Memory B cell (primary cell): ENCODE results near the gene RYR1.

Experiments used
- ATAC-seq: fragments of 150-1000 bp; cut with Tn5 transposase; 2 replicates; pipeline ENCODE4 v1.10.0; 2021; ENCODE audit warnings: low read depth, mild to moderate bottlenecking, moderate library complexity
- DNase-seq, 2 donors: peaks; one replicate each; pipeline ENCODE4 v3.0.0; 2022; ENCODE audit warnings: low spot score in 2 of 2
- H3K27ac Mint-ChIP-seq: one replicate; pipeline ENCODE4 v1.8.0; 2022; ENCODE audit warnings: mild to moderate bottlenecking, moderate library complexity, mixed read lengths
- H3K27me3 Mint-ChIP-seq: one replicate; pipeline ENCODE4 v1.8.0; 2022; ENCODE audit warnings: mixed read lengths
- H3K36me3 Mint-ChIP-seq: one replicate; pipeline ENCODE4 v1.8.0; 2022; ENCODE audit warnings: mild to moderate bottlenecking, mixed read lengths
- H3K4me1 Mint-ChIP-seq: one replicate; pipeline ENCODE4 v1.8.0; 2022; ENCODE audit warnings: mixed read lengths
- H3K4me3 Mint-ChIP-seq: one replicate; pipeline ENCODE4 v1.8.0; 2022; ENCODE audit warnings: mild to moderate bottlenecking, moderate library complexity, mixed read lengths
- H3K9me3 Mint-ChIP-seq: one replicate; pipeline ENCODE4 v1.8.0; 2022; ENCODE audit warnings: mixed read lengths

Gene RYR1

DNA sequence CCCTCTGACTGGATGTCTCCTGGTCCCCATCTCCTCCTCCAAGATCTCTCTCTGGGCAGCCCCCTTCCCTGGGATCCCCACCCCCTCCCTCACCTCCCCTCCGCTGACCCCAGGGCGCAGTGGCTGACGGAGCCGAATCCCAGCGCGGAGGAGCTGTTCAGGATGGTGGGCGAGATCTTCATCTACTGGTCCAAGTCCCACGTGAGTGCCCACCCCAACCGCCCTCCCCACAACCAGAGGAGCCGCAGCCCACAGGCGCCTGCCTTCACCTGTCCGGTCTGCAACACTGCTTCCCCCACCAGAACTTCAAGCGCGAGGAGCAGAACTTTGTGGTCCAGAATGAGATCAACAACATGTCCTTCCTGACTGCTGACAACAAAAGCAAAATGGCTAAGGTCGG, 89.4 kb downstream of the RYR1 start:
- no peak for ATAC-seq

DNA sequence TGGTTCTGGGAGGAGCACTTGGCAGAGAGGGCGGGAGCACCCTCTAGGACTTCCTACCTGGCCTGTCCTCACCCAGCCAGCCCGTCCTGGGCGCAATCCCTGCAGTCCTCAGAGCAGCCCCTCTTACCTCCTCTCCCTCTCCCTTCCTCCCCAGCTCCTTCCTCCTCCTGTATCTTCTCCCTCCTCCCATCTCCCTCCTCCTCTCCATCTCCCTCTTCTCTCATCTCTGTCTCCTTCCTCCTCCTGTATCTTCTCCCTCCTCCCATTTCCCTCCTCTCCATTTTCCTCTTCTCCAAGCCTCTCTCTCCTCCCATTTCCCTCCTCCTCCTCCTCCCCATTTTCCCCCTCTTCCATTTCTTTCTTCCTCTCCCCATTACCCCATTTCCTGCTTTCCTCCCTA, 89.8 kb downstream of the RYR1 start:
- ATAC-seq (no peak), DNase-seq (no peak)
- H3K36me3 Mint-ChIP-seq: no peaks in the 10 kb centered on the region

More for the DNA sequence above, 89.4 kb downstream of the RYR1 start:
- Mint-ChIP-seq H3K9me3 (no peaks in the 10 kb centered on the region), H3K36me3 (no peaks in the 10 kb centered on the region), H3K4me1 (no peaks in the 10 kb centered on the region), H3K27me3 (peaks cover 15% of the 10 kb centered on the region), H3K27ac (peak overlapping the region; percentile 17), H3K4me3 (no peak overlapping the region)
- no peak for DNase-seq

DNA sequence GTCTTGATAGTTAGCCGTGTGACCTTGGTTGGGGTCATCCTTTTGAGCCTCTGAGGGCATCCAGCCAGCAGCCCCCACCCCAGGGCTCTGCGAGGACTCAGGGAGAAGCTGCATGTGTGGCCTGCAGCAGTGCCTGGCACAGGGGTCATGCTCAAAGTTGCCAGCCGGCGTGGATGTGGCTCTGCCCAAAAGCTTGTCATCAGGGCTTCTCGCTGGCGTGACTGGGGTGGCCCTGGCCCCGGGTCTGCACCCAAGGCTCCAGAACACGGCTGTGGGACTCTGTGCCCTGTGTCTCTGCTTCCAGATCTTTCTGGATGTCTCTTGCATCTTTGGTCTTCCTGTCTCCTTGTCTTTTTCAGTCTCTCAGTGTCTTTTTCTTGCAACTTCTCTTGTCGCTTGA, 90.9 kb downstream of the RYR1 start:
- H3K27me3 Mint-ChIP-seq: peaks cover 18% of the 10 kb centered on the region
- no peaks in the 10 kb centered on the region for H3K9me3 Mint-ChIP-seq
- ATAC-seq (no peak), DNase-seq (no peak)
- no peak overlapping the region for H3K27ac Mint-ChIP-seq
- H3K4me3 Mint-ChIP-seq: no peak overlapping the region
- H3K4me1 Mint-ChIP-seq: no peaks in the 10 kb centered on the region
- H3K36me3 Mint-ChIP-seq: no peaks in the 10 kb centered on the region

More for the DNA sequence above, 89.8 kb downstream of the RYR1 start:
- H3K4me1 Mint-ChIP-seq: no peaks in the 10 kb centered on the region
- H3K27me3 Mint-ChIP-seq: peaks cover 16% of the 10 kb centered on the region
- H3K27ac Mint-ChIP-seq: peak overlapping the region; percentile 17
- H3K9me3 Mint-ChIP-seq: no peaks in the 10 kb centered on the region
- H3K4me3 Mint-ChIP-seq: no peak overlapping the region

DNA sequence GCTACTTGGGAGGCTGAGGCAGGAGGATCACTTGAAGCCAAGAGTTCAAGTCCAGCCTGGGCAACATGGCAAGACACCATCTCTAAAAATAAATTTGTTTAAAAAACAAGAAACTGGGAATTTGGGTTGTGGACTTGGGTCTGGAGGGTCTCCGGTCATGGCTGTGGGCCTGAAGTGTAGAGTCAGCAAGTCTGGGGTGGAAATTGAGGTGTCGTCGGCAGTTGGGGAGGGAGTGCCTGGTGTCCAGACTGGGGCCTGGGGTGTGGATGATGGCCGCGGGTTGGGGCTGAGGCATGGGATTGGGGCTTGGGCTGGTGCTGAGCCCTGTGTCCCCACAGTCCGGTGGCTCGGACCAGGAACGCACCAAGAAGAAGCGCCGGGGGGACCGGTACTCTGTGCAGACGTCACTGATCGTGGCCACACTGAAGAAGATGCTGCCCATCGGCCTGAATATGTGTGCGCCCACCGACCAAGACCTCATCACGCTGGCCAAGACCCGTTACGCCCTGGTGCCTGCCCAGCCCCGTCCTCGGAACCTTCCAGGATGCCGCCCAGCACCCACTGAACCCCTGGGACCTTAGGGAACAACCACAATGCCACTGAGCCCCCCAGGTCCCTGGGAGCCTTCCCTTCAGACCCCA, 91.6 kb downstream of the RYR1 start:
- peaks cover 18% of the 10 kb centered on the region for H3K27me3 Mint-ChIP-seq
- H3K27ac Mint-ChIP-seq: no peak overlapping the region
- H3K36me3 Mint-ChIP-seq: no peaks in the 10 kb centered on the region
- H3K4me1 Mint-ChIP-seq: no peaks in the 10 kb centered on the region
- DNase-seq (no peak), ATAC-seq (no peak)
- H3K4me3 Mint-ChIP-seq: no peak overlapping the region
- no peaks in the 10 kb centered on the region for H3K9me3 Mint-ChIP-seq

DNA sequence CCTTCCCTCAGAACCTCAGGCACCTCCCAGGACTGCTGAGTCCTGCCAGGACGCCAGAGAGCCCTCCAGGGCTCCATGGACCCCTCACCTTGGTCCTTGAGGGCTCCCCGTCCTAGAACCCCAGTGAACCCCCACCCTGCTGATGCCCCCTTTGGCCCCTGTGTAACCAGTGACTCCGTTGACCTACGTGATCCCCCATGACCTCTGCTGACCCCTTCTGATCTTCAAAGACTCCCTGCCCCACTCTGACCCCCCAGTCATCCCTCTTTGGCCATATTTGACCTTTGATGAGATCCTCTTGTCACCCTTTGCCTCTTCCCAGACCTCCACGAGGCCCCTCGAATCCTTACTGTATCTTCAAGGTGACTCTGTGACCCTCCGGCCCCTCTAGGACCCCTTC, 92.9 kb downstream of the RYR1 start:
- no peaks in the 10 kb centered on the region for H3K36me3 Mint-ChIP-seq
- ATAC-seq: no peak
- H3K27me3 Mint-ChIP-seq: peaks cover 18% of the 10 kb centered on the region
- no peak overlapping the region for H3K27ac Mint-ChIP-seq
- no peaks in the 10 kb centered on the region for H3K9me3 Mint-ChIP-seq
- DNase-seq: no peak
- no peak overlapping the region for H3K4me3 Mint-ChIP-seq
- H3K4me1 Mint-ChIP-seq: no peaks in the 10 kb centered on the region

DNA sequence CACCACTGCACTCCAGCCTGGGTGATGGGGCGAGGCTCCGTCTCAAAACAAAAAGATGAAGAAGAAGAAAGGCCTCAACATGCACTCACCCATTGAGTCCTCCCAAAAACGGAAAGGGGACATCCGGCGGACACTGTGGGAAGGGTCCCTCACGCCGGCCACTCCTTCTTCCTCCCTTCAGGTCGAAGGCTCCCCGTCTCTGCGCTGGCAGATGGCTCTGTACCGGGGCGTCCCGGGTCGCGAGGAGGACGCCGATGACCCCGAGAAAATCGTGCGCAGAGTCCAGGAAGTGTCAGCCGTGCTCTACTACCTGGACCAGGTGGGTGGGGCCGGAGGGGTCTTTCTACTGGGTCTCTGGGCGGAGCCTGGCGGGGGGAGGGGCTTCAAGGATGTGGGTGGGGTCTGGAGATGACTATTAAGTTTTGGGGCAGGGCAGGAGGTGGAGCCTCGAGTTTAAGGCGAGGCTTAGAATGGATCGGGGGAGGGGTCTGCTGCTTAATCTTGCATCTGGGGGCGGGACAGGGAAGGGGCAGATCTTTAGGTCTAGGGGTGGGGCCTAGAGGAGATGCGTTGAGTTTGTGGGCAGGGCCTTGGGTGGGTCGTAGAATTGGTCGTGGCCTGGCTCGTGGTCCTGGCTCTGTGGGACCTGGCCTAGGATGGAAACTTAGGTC, 94.1 kb downstream of the RYR1 start:
- Mint-ChIP-seq H3K9me3 (no peaks in the 10 kb centered on the region), H3K4me3 (no peak overlapping the region)

DNA sequence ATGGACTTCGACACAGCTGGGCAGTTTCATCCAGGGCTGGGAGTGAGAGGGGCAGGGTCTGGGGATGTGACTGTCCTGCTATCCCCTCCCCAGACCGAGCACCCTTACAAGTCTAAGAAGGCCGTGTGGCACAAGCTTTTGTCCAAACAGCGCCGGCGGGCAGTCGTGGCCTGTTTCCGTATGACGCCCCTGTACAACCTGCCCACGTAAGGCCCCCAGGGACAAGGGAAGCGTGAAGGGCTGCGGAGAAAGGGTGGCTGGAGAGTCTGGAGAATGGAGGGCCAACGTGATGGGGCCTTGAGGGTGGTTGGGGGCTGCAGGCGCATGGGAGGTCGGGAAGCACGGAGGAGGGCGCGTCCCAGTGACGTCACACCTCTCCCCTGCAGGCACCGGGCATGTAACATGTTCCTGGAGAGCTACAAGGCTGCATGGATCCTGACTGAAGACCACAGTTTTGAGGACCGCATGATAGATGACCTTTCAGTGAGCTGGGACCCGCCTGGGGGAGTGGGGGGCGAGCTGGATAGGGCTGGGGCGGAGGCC, 94.8 kb downstream of the RYR1 start:
- Mint-ChIP-seq H3K27me3 (peaks cover 21% of the 10 kb centered on the region), H3K4me1 (no peaks in the 10 kb centered on the region), H3K27ac (no peak overlapping the region), H3K36me3 (no peaks in the 10 kb centered on the region), H3K9me3 (no peaks in the 10 kb centered on the region), H3K4me3 (peak overlapping the region; percentile 57)
- ATAC-seq (no peak), DNase-seq (no peak)

More for the DNA sequence above, 94.1 kb downstream of the RYR1 start:
- no peaks in the 10 kb centered on the region for H3K4me1 Mint-ChIP-seq
- DNase-seq: no peak
- no peak overlapping the region for H3K27ac Mint-ChIP-seq
- H3K27me3 Mint-ChIP-seq: peaks cover 19% of the 10 kb centered on the region
- H3K36me3 Mint-ChIP-seq: no peaks in the 10 kb centered on the region
- no peak for ATAC-seq

DNA sequence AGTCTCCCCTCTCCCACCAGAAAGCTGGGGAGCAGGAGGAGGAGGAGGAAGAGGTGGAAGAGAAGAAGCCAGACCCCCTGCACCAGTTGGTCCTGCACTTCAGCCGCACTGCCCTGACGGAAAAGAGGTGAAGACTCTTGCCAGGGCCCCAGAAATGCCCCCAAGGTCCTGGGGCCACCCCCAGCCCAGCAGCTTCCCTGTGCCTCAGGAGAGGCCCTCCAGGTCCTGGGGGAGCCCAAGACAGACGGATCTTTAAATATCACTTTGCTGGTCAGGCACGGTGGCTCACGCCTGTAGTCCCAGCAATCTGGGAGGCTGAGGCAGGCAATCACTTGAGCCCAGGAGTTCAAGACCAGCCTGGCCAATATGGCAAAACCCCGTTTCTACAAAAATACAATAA, 95.4 kb downstream of the RYR1 start:
- ATAC-seq (no peak), DNase-seq (no peak)
- peaks cover 2% of the 10 kb centered on the region for H3K36me3 Mint-ChIP-seq
- H3K9me3 Mint-ChIP-seq: no peaks in the 10 kb centered on the region
- no peaks in the 10 kb centered on the region for H3K4me1 Mint-ChIP-seq
- no peak overlapping the region for H3K4me3 Mint-ChIP-seq
- H3K27ac Mint-ChIP-seq: no peak overlapping the region
- H3K27me3 Mint-ChIP-seq: peaks cover 19% of the 10 kb centered on the region

DNA sequence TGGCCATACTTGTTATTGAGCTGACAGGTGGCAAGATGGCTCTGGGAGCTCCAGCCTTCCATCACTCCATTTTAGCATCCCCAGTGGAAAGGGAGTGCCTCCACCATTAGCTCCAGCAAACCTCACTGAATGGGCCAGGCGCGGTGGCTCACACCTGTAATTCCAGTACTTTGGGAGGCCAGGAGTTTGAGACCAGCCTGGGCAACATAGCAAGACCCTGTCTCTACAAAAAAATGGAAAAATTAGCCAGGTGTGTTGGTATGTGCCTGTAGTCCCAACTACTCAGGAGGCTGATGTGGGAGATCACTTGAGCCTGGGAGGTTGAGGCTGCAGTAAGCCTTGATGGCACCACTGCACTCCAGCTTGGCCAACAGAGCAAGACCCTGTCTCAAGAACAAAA, 98.0 kb downstream of the RYR1 start:
- ATAC-seq (no peak), DNase-seq (no peak)
- Mint-ChIP-seq H3K27me3 (peaks cover 27% of the 10 kb centered on the region), H3K27ac (no peak overlapping the region), H3K36me3 (peaks cover 11% of the 10 kb centered on the region), H3K4me3 (no peak overlapping the region), H3K4me1 (peaks cover 3% of the 10 kb centered on the region), H3K9me3 (peaks cover 8% of the 10 kb centered on the region)

DNA sequence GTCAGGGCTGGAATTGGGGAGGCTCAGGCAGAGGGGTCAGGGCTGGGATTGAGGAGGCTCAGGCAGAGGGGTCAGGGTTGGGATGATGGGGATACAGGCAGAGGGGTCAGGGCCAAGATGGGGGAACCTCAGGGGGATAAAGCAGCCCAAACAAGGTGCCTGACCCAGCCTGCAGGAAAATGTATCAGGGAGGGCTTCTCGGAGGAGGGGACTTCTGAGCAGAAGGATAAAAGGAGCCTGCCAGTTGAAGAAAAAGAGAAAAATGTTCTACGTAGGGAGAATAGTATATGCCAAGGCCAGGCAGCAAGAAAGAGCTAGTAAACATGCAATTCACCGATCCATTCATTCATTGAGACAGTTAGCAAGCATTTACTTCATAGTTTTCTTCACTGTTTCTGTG, 99.4 kb downstream of the RYR1 start:
- peaks cover 11% of the 10 kb centered on the region for H3K36me3 Mint-ChIP-seq
- no peak overlapping the region for H3K4me3 Mint-ChIP-seq
- DNase-seq: no peak
- ATAC-seq: no peak
- H3K4me1 Mint-ChIP-seq: peaks cover 3% of the 10 kb centered on the region
- H3K27ac Mint-ChIP-seq: no peak overlapping the region
- H3K9me3 Mint-ChIP-seq: peaks cover 9% of the 10 kb centered on the region
- peaks cover 24% of the 10 kb centered on the region for H3K27me3 Mint-ChIP-seq

DNA sequence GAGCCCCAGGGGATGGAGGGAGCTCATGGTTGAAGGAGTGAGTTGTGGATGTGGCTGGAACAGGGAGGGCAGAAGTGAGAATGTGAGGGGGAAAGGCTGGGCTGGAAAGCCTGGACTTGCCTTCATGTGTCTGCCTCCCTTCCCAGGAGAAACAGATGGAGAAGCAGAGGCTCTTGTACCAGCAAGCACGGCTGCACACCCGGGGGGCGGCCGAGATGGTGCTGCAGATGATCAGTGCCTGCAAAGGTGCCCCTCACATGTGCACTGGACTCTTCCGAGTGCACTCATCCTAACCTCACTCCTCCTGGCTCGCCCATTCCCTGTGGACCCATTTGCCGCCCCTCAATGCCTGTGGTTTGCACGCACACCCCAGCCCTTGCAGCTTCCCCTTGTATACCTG, 101.1 kb downstream of the RYR1 start:
- DNase-seq (no peak), ATAC-seq (no peak)
- peaks cover 6% of the 10 kb centered on the region for H3K4me1 Mint-ChIP-seq
- no peak overlapping the region for H3K27ac Mint-ChIP-seq
- peaks cover 20% of the 10 kb centered on the region for H3K27me3 Mint-ChIP-seq
- no peak overlapping the region for H3K4me3 Mint-ChIP-seq
- peaks cover 9% of the 10 kb centered on the region for H3K9me3 Mint-ChIP-seq
- peaks cover 11% of the 10 kb centered on the region for H3K36me3 Mint-ChIP-seq

DNA sequence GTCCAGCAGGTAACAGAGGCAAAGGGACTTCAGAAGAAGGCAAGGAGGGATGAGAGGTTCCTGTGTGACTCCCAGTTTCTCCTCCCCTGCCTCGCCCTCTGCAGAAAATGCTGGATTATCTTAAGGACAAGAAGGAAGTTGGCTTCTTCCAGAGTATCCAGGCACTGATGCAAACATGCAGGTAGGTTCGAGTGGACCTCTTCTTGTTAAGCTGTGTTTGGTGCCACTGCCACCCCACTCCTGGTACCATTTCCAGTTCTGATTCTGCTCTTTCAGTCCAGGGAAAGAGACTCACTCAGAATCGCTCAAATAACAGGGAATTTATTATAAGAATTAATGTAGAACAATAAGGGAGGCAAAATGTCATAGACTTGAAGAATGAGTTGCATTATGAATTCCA, 101.7 kb downstream of the RYR1 start:
- H3K9me3 Mint-ChIP-seq: peaks cover 9% of the 10 kb centered on the region
- ATAC-seq: no peak
- H3K4me1 Mint-ChIP-seq: peaks cover 6% of the 10 kb centered on the region
- peaks cover 11% of the 10 kb centered on the region for H3K36me3 Mint-ChIP-seq
- no peak overlapping the region for H3K4me3 Mint-ChIP-seq
- peaks cover 20% of the 10 kb centered on the region for H3K27me3 Mint-ChIP-seq
- H3K27ac Mint-ChIP-seq: no peak overlapping the region
- no peak for DNase-seq

DNA sequence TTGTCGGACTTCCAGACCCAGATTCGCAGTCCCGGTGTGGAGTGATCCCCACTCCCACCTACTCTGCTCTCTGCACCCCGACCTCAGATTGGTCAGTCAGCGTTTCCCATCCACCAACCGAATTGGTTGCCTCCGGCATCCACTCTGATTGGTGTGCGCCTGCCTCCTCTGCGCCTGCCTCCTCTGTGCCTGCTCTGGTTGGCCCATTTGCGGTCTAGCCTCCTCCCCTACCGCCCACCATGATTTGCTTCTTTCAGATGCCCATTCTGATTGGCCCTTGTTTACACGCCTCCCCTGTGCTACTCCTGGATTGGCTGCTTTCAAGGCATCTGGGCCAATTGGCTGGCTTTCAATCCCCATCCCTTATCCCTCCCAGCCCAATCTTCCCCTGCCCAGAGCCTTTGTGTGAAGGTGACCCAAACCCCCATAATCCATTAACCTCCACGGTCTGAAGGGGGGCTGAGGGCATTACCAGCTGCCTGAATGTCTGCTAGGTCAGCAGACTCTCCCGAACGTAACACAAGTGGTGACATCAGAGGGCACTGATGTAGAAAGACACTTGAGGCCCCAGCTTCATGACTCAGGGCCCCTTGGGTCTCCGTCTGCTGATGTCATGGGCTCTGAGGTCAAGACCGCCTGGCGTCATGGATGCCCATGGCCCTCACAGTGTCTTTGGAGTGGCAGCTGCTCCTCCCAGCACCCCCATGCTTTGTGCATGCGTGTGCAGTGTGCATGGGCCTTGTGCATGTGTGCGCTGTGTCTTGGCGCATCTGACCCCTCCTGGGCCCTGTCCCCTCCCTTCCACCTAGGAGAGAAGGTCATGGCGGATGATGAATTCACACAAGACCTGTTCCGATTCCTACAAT, 103.8 kb downstream of the RYR1 start:
- H3K4me3 Mint-ChIP-seq: no peak overlapping the region
- peaks cover 20% of the 10 kb centered on the region for H3K27me3 Mint-ChIP-seq
- peaks cover 11% of the 10 kb centered on the region for H3K36me3 Mint-ChIP-seq
- no peak overlapping the region for H3K27ac Mint-ChIP-seq
- H3K4me1 Mint-ChIP-seq: peaks cover 6% of the 10 kb centered on the region
- no peak for ATAC-seq
- DNase-seq: no peak
- H3K9me3 Mint-ChIP-seq: peaks cover 9% of the 10 kb centered on the region

DNA sequence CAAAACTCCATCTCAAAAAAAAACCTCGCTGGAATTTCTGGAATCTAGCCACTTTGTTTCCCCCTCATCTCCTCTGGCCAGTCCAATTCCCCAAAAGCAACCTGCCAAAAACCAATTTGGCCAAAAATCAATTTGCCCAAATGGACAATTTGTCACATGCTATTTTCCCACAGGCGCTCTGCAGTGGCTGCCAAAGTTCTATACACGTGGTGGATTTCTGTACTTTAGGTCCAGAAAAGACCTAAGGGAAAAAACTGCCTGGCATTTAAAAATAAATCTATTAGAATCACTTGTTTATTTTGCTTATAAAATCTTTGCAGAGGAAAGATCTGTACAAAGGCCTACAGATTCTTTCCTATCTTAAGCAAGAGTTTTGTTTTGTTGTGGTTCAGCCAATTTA, 104.9 kb downstream of the RYR1 start:
- Mint-ChIP-seq H3K27me3 (peaks cover 17% of the 10 kb centered on the region), H3K9me3 (peaks cover 9% of the 10 kb centered on the region), H3K4me3 (no peak overlapping the region), H3K36me3 (peaks cover 11% of the 10 kb centered on the region), H3K4me1 (peaks cover 6% of the 10 kb centered on the region), H3K27ac (no peak overlapping the region)
- DNase-seq (no peak), ATAC-seq (no peak)
